SK-N-SH (cell line): ENCODE results near the gene UBTD2.

Experiments
- CTCF ChIP-seq: fragments of 200-600 bp; sonication (generic); IDR thresholded peaks from 2 replicates; pipeline ENCODE4 v1.6.1; 2017; ENCODE audit warnings: antibody characterized with exemption, mild to moderate bottlenecking, moderate library complexity
- EP300 ChIP-seq, 2 experiments: IDR thresholded peaks; 2 replicates each; pipeline versions ENCODE4 v1.4.0 to v1.6.1; 2012; ENCODE audit warnings: borderline replicate concordance in 1 of 2, low read depth in 1 of 2, low read length in 1 of 2
- FOXM1 ChIP-seq: IDR thresholded peaks from 2 replicates; pipeline ENCODE4 v1.4.0; 2012; ENCODE audit warnings: low read depth, mild to moderate bottlenecking
- GABPA ChIP-seq: IDR thresholded peaks from 2 replicates; pipeline ENCODE4 v1.4.0; 2012; ENCODE audit warnings: low read depth, mild to moderate bottlenecking
- SMC3 ChIP-seq: IDR thresholded peaks from 2 replicates; pipeline ENCODE4 v1.6.1; 2012; ENCODE audit warnings: low read depth, low read length, improper control_type of control experiment
- TAF1 ChIP-seq: IDR thresholded peaks from 2 replicates; pipeline ENCODE4 v1.6.1; 2012; ENCODE audit warnings: low read depth, mild to moderate bottlenecking, low read length, moderate library complexity, borderline replicate concordance
- TF ChIP-seq, protein P1 (sequence below): IDR thresholded peaks from 2 replicates; pipeline ENCODE4 v1.6.1; 2012; ENCODE audit warnings: mild to moderate bottlenecking, low read depth, low read length, moderate library complexity

GRCh38 chr5:172274951-172275753, 8.4 kb downstream of the UBTD2 start:
- TF ChIP-seq SMC3 (no peak), CTCF (no peak), EP300 (IDR thresholded peaks at IDR 0.05; ENCODE audit: borderline replicate concordance in 1 of 2, low read depth in 1 of 2, low read length in 1 of 2) (no peak), FOXM1 (no peak), TAF1 (no peak), GABPA (no peak)
- TF ChIP-seq, protein P1, sequence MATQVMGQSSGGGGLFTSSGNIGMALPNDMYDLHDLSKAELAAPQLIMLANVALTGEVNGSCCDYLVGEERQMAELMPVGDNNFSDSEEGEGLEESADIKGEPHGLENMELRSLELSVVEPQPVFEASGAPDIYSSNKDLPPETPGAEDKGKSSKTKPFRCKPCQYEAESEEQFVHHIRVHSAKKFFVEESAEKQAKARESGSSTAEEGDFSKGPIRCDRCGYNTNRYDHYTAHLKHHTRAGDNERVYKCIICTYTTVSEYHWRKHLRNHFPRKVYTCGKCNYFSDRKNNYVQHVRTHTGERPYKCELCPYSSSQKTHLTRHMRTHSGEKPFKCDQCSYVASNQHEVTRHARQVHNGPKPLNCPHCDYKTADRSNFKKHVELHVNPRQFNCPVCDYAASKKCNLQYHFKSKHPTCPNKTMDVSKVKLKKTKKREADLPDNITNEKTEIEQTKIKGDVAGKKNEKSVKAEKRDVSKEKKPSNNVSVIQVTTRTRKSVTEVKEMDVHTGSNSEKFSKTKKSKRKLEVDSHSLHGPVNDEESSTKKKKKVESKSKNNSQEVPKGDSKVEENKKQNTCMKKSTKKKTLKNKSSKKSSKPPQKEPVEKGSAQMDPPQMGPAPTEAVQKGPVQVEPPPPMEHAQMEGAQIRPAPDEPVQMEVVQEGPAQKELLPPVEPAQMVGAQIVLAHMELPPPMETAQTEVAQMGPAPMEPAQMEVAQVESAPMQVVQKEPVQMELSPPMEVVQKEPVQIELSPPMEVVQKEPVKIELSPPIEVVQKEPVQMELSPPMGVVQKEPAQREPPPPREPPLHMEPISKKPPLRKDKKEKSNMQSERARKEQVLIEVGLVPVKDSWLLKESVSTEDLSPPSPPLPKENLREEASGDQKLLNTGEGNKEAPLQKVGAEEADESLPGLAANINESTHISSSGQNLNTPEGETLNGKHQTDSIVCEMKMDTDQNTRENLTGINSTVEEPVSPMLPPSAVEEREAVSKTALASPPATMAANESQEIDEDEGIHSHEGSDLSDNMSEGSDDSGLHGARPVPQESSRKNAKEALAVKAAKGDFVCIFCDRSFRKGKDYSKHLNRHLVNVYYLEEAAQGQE, result no peak
